Kidney (tissue), 14 donors: Measurements from ENCODE around the gene KIF21A. TPM values are rescaled to one million over a fixed set of nuclear protein-coding genes. Genes with fewer than 3 reads are reported as not detected.

Source experiments
- DNase-seq, 5 donors: peaks; one replicate each; pipeline ENCODE4 v3.0.0-alpha.2; 2013 to 2020
- FAIRE-seq: peaks from 2 replicates; lab custom pipeline; 2012; peaks lifted over from hg19 to GRCh38; lab: Jason Lieb, UNC
- H3K27ac ChIP-seq, 2 donors: one replicate each; pipeline ENCODE4 v1.7.0; 2013; ENCODE audit warnings: low read depth in 2 of 2, low read length in 2 of 2, inconsistent platforms in 1 of 2
- H3K27me3 ChIP-seq: one replicate; pipeline ENCODE4 v1.7.1; 2013; ENCODE audit warnings: low read length, inconsistent platforms; ENCODE audit not compliant: control insufficient read depth, insufficient read depth
- H3K36me3 ChIP-seq, 3 donors: one replicate each; pipeline versions ENCODE4 v1.7.0 to v1.7.1; 2013; ENCODE audit warnings: low read length in 3 of 3, control low read depth in 1 of 3, inconsistent platforms in 1 of 3; ENCODE audit not compliant: insufficient read depth in 3 of 3, control insufficient read depth in 2 of 3
- H3K4me1 ChIP-seq, 3 donors: one replicate each; pipeline versions ENCODE4 v1.7.0 to v1.7.1; 2013; ENCODE audit warnings: low read length in 3 of 3, inconsistent platforms in 1 of 3, low read depth in 1 of 3; ENCODE audit not compliant: control insufficient read depth in 2 of 3, insufficient read depth in 2 of 3
- H3K4me3 ChIP-seq, 3 donors: one replicate each; pipeline versions ENCODE4 v1.7.0 to v1.8.1; 2013; ENCODE audit warnings: low read length in 3 of 3, control low read depth in 1 of 3, inconsistent platforms in 1 of 3
- H3K9ac ChIP-seq, 3 donors: one replicate each; pipeline versions ENCODE4 v1.7.0 to v1.7.1; 2013; ENCODE audit warnings: low read length in 3 of 3, control low read depth in 1 of 3, inconsistent platforms in 1 of 3
- H3K9me3 ChIP-seq, 3 donors: one replicate each; pipeline versions ENCODE4 v1.7.0 to v1.7.1; 2013; ENCODE audit warnings: low read length in 3 of 3, control low read depth in 1 of 3, inconsistent platforms in 1 of 3; ENCODE audit not compliant: control insufficient read depth in 2 of 3, insufficient read depth in 1 of 3
- intact Hi-C: fragments of 100-400 bp; cut with DNase I; formaldehyde crosslinking; loops from one replicate; pipeline ENCODE4 v1.11.1; 2022
- polyA plus RNA-seq: library from polyadenylated mRNA; stranded (reverse); fragments of 350-450 nt; fragmentation: Illumina TruSeq; extraction: RNeasy Lipid Tissue Mini Kit (QIAGEN cat#74804); gene quantifications from one replicate; pipeline ENCODE4 v1.2.3, GENCODE V29; 2014; ENCODE audit warnings: low read depth, low replicate concordance; ENCODE audit not compliant: insufficient read depth
- total RNA-seq: library from RNA; stranded (reverse); fragmentation: NEBNext Ultra II Directional; extraction: Animal tissue kit (Norgen Biotek cat#: 25700); gene quantifications from one replicate; pipeline ENCODE4 v1.2.1, GENCODE V29; 2021
- TF ChIP-seq, protein P1 (sequence below): IDR thresholded peaks from 3 replicates; pipeline ENCODE4 v1.5.1; 2012; ENCODE audit warnings: mild to moderate bottlenecking, moderate library complexity, borderline replicate concordance; ENCODE audit not compliant: insufficient read depth; ENCODE audit errors: extremely low read depth
- donor health status: control.
- donor health status: control.
- donor health status: control.
- donor health status: control.
- donor health status: control.
- donor health status: DM: yes; HTN: yes; CAD: no.
- donor health status: Normal renal cell carcinoma (clear cell type).

KIF21A gene
- total and polyA plus RNA-seq, 2 donors from 2014 or later, result 16.8 to 25.7 TPM

DNA sequence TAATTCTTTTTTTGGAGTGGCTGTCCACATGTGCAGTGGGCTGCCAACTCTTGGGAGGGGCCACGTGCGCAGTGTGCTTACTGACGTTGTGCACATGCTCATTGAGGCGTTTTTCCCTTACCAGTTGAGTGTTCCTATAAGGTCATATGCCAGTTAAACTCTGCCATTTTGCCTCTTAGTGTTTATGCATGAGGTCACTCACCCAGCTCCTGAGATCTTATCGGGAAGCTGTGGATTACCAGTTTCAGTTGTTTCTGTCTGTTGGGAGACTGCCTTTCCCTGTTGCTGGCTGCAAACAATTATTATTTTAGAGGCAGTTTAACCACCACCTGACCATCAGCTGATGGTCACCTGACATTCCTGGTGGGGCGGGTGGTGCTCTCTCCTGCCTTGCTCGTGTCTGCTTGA, 16.1 kb upstream of the KIF21A start:
- TF ChIP-seq, protein P1, sequence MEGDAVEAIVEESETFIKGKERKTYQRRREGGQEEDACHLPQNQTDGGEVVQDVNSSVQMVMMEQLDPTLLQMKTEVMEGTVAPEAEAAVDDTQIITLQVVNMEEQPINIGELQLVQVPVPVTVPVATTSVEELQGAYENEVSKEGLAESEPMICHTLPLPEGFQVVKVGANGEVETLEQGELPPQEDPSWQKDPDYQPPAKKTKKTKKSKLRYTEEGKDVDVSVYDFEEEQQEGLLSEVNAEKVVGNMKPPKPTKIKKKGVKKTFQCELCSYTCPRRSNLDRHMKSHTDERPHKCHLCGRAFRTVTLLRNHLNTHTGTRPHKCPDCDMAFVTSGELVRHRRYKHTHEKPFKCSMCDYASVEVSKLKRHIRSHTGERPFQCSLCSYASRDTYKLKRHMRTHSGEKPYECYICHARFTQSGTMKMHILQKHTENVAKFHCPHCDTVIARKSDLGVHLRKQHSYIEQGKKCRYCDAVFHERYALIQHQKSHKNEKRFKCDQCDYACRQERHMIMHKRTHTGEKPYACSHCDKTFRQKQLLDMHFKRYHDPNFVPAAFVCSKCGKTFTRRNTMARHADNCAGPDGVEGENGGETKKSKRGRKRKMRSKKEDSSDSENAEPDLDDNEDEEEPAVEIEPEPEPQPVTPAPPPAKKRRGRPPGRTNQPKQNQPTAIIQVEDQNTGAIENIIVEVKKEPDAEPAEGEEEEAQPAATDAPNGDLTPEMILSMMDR, result no peak
- H3K9ac ChIP-seq, result no peak overlapping the region
- no peaks in the 10 kb centered on the region for H3K4me1 ChIP-seq
- no peak overlapping the region for H3K27ac ChIP-seq
- no peaks in the 10 kb centered on the region for H3K9me3 ChIP-seq
- intact Hi-C loops, result no loop called here
- DNase-seq, result no peak
- H3K36me3 ChIP-seq, result no peaks in the 10 kb centered on the region
- no peak for FAIRE-seq
- H3K27me3 ChIP-seq, result no peaks in the 10 kb centered on the region
- no peak overlapping the region for H3K4me3 ChIP-seq

DNA sequence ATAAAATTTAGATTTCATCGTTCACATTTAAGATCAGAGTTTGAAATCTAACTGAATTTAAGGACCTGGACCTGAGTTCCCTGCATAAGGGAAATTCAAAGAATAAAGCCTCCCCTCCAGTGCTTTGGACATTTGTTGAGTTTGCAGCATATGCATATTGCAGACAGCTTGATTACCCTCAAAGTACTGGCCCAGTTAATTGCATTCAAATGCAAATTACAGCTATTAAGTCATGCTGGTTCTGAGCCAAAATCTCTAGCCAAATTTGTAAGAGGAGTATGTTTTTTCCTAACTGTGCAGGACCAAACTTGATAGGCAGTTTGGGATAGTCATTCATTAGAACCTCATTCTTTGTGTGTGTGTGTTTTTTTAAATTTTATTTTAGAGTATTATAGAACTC, 9.1 kb upstream of the KIF21A start:
- H3K4me3 ChIP-seq, result no peak overlapping the region
- no peak for DNase-seq
- FAIRE-seq, result no peak
- intact Hi-C loops, result no loop called here
- H3K27ac ChIP-seq, result no peak overlapping the region
- no peaks in the 10 kb centered on the region for H3K27me3 ChIP-seq
- no peaks in the 10 kb centered on the region for H3K9me3 ChIP-seq
- H3K36me3 ChIP-seq, result no peaks in the 10 kb centered on the region
- no peak overlapping the region for H3K9ac ChIP-seq
- TF ChIP-seq, protein P1, result no peak
- no peaks in the 10 kb centered on the region for H3K4me1 ChIP-seq

DNA sequence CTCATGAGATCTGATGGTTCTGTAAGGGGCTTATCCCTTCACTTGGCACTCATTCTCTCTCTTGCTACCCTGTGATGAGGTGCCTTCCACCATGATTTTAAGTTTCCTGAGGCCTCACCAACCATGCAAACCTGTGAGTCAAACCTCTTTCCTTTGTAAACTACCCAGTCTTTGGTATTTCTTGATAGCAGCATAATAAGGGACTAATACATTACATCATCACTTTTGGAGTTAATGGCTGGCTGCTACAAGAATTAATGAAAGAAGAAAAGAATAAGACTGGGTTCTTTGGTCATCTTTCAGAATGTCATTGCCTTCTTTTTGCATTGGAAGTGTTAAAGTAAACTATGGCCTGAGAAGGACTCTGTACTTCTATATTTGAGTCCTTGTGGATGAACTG, 5.1 kb upstream of the KIF21A start:
- H3K4me1 ChIP-seq, result no peaks in the 10 kb centered on the region
- intact Hi-C loops, result no loop called here
- H3K4me3 ChIP-seq, result no peak overlapping the region
- no peaks in the 10 kb centered on the region for H3K36me3 ChIP-seq
- H3K27me3 ChIP-seq, result no peaks in the 10 kb centered on the region
- no peak overlapping the region for H3K9ac ChIP-seq
- H3K9me3 ChIP-seq, result no peaks in the 10 kb centered on the region
- H3K27ac ChIP-seq, result no peak overlapping the region
- TF ChIP-seq, protein P1, result no peak
- no peak for DNase-seq
- no peak for FAIRE-seq

DNA sequence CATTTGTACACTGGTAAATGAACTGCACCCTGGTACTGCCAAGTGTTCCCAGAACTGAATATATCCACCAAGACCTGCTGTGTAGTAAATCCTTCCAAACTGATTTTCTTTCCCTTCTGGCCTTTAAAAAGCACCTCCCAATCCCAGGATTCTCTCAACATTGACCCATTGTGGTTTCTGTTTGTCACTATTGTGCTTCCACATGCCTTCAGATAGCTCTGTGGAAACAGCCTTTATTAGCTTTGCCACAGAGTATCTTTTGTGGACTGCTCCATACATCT, 949 bp upstream of the KIF21A start:
- H3K36me3 ChIP-seq, result no peaks in the 10 kb centered on the region
- no peaks in the 10 kb centered on the region for H3K9me3 ChIP-seq
- H3K4me1 ChIP-seq, result peaks cover 0 to 2% (median 0%) of the 10 kb centered on the region in 3 donors
- H3K27ac ChIP-seq, result peak overlapping the region; percentile 67 to 91
- FAIRE-seq (no peak), DNase-seq (no peak)
- intact Hi-C loops, result no loop called here
- TF ChIP-seq, protein P1, result no peak
- no peaks in the 10 kb centered on the region for H3K27me3 ChIP-seq
- peak overlapping the region; percentile 48 to 71 (median 48) for H3K4me3 ChIP-seq
- H3K9ac ChIP-seq, result peak overlapping the region in 1 of 3 donors; percentile 69
